HEK293T (cell line): ENCODE data around the gene AADACL4.

Experiments used
- CTCF ChIA-PET: fragments of 350-600 bp; formaldehyde crosslinking; extraction: SDS; loops from one replicate; lab custom pipeline; 2021; ENCODE audit warnings: antibody characterized with exemption, inconsistent platforms; lab: Yijun Ruan, JAX
- POLR2A ChIA-PET: fragments of 350-600 bp; formaldehyde crosslinking; extraction: SDS; loops from one replicate; lab custom pipeline; 2020; ENCODE audit warnings: antibody characterized with exemption, inconsistent platforms; lab: Yijun Ruan, JAX
- DNase-seq: peaks from one replicate; pipeline ENCODE4 v3.0.0; 2012; ENCODE audit warnings: mixed read lengths; ENCODE audit errors: extremely low spot score
- ARNT ChIP-seq: fragments of 450-650 bp; IDR thresholded peaks from 2 replicates; pipeline ENCODE4 v1.6.1; 2017; ENCODE audit warnings: mild to moderate bottlenecking
- BHLHE40 ChIP-seq: fragments of 450-650 bp; IDR thresholded peaks from 2 replicates; pipeline ENCODE4 v1.6.1; 2016; ENCODE audit warnings: mild to moderate bottlenecking, moderate library complexity, borderline replicate concordance
- CTBP1 ChIP-seq: fragments of 450-650 bp; IDR thresholded peaks from 2 replicates; pipeline ENCODE4 v1.6.1; 2016; ENCODE audit warnings: borderline replicate concordance
- ELF4 ChIP-seq: fragments of 450-650 bp; IDR thresholded peaks from 2 replicates; pipeline ENCODE4 v1.6.1; 2017; ENCODE audit warnings: antibody characterized with exemption
- FOXA1 ChIP-seq: fragments of 450-650 bp; IDR thresholded peaks from 2 replicates; pipeline ENCODE4 v1.6.1; 2016; ENCODE audit warnings: mild to moderate bottlenecking
- FOXK2 ChIP-seq: fragments of 450-650 bp; IDR thresholded peaks from 2 replicates; pipeline ENCODE4 v1.6.1; 2016; ENCODE audit warnings: mild to moderate bottlenecking
- FOXM1 ChIP-seq: fragments of 450-650 bp; IDR thresholded peaks from 2 replicates; pipeline ENCODE4 v1.6.1; 2017; ENCODE audit warnings: mild to moderate bottlenecking, borderline replicate concordance
- HDGF ChIP-seq: fragments of 450-650 bp; IDR thresholded peaks from 2 replicates; pipeline ENCODE4 v1.6.1; 2017; ENCODE audit warnings: antibody characterized with exemption, borderline replicate concordance
- L3MBTL2 ChIP-seq: fragments of 450-650 bp; conservative IDR thresholded peaks from 2 replicates; pipeline ENCODE4 v1.6.1; 2016; ENCODE audit warnings: mild to moderate bottlenecking
- LEF1 ChIP-seq: fragments of 450-650 bp; IDR thresholded peaks from 2 replicates; pipeline ENCODE4 v1.6.1; 2017; ENCODE audit warnings: mild to moderate bottlenecking, borderline replicate concordance
- NFRKB ChIP-seq: fragments of 450-650 bp; IDR thresholded peaks from 2 replicates; pipeline ENCODE4 v1.6.1; 2016; ENCODE audit warnings: mild to moderate bottlenecking, moderate library complexity
- SP1 ChIP-seq: fragments of 450-650 bp; IDR thresholded peaks from 2 replicates; pipeline ENCODE4 v1.6.1; 2017
- SUZ12 ChIP-seq: fragments of 450-650 bp; IDR thresholded peaks from 2 replicates; pipeline ENCODE4 v1.6.1; 2016; ENCODE audit warnings: mild to moderate bottlenecking
- TARDBP ChIP-seq: fragments of 450-650 bp; IDR thresholded peaks from 2 replicates; pipeline ENCODE4 v1.6.1; 2016
- ZNF384 ChIP-seq: fragments of 450-650 bp; IDR thresholded peaks from 2 replicates; pipeline ENCODE4 v1.6.1; 2016
- TF ChIP-seq, protein P1 (sequence below): fragments of 450-650 bp; IDR thresholded peaks from 2 replicates; pipeline ENCODE4 v1.6.1; 2016

The AADACL4 gene

DNA sequence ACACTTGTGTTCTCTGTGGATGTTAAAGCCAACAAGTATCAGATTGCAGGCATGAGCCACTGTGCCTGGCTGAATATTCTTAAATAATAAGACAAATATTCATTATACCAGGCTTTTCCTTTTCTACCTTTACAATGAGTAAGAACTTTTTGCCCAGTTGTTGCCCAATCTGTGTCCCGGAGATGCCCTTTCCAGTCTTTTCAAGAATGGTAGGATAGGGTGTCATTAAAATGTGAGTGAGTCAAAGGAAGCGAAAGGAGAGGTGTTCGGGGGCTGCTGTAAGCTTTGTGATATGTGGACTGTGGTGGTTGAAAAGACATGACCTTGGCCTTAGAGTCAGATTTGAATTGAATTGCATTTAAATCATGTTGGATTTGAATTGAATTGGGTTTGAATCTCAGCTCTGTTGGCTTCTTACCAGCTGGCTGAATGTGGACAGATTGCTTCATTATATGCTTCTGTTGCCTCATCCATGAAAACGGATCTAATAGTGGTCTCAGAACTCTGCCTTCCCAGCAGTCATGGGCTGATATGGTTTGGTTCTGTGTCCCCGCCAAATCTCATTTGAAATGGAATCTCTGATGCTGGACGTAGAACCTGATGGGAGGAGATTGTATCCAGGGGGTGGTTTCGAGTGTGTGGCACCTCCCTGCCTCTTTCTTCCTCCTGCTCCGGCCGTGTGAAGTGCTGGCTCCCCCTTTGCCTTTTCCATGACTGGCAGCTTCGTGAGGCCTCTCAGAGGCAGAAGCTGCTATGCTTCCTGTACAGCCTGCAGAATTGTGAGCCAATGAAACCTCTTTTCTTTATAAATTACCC is 49.3 kb downstream of the AADACL4 start:
- ChIA-PET CTCF (no interaction called here), POLR2A (no interaction called here)
- TF ChIP-seq ARNT: no peak
- TF ChIP-seq TARDBP: no peak
- DNase-seq: no peak

DNA sequence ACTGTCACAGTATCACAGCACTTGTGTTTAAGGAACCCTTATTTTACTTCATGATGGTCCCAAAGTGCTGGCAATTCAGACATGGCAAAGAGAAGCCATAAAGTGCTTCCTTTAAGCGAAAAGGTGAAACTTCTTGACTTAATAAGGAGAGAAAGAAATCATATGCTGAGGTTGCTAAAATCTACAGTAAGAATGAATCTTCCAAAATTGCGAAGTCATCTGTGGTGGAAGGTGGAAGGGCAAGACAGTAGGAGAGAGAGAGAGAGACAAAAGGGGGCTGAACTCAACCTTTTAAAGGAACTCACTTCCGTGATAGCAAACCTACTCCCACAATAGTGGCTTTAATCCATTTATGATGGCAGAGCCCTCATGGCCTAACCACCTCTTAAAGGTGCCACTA is 52.8 kb downstream of the AADACL4 start:
- CTCF ChIA-PET: no interaction called here

GRCh38 chr1:12697397-12697796 is 53.5 kb downstream of the AADACL4 start:
- TF ChIP-seq BHLHE40 (no peak), LEF1 (no peak), SP1 (no peak), NFRKB (no peak), CTBP1 (no peak), L3MBTL2 (no peak), ARNT (no peak), HDGF (no peak), FOXK2 (no peak), FOXM1 (no peak), ZNF384 (no peak), TARDBP (no peak)
- TF ChIP-seq, protein P1, sequence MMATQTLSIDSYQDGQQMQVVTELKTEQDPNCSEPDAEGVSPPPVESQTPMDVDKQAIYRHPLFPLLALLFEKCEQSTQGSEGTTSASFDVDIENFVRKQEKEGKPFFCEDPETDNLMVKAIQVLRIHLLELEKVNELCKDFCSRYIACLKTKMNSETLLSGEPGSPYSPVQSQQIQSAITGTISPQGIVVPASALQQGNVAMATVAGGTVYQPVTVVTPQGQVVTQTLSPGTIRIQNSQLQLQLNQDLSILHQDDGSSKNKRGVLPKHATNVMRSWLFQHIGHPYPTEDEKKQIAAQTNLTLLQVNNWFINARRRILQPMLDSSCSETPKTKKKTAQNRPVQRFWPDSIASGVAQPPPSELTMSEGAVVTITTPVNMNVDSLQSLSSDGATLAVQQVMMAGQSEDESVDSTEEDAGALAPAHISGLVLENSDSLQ: no peak
- no peak for DNase-seq
- ChIA-PET POLR2A (no interaction called here), CTCF (no interaction called here)

More for the DNA sequence above, 52.8 kb downstream of the AADACL4 start:
- POLR2A ChIA-PET: no interaction called here
- DNase-seq: no peak
- TF ChIP-seq ELF4: no peak
- TF ChIP-seq, protein P1: no peak
- TF ChIP-seq L3MBTL2: no peak
- TF ChIP-seq CTBP1: no peak
- TF ChIP-seq LEF1: no peak

- no peak for TF ChIP-seq CTBP1
- TF ChIP-seq LEF1: no peak
- no peak for TF ChIP-seq TARDBP
- TF ChIP-seq FOXA1: no peak
- TF ChIP-seq ELF4: no peak
- no peak for TF ChIP-seq FOXK2
- TF ChIP-seq ZNF384: no peak
- no peak for TF ChIP-seq NFRKB
- TF ChIP-seq L3MBTL2: no peak
- POLR2A ChIA-PET: no interaction called here
- DNase-seq: no peak
- CTCF ChIA-PET: no interaction called here
Measured at GRCh38 chr1:12703821-12704451, 60.1 kb downstream of the AADACL4 start.

DNA sequence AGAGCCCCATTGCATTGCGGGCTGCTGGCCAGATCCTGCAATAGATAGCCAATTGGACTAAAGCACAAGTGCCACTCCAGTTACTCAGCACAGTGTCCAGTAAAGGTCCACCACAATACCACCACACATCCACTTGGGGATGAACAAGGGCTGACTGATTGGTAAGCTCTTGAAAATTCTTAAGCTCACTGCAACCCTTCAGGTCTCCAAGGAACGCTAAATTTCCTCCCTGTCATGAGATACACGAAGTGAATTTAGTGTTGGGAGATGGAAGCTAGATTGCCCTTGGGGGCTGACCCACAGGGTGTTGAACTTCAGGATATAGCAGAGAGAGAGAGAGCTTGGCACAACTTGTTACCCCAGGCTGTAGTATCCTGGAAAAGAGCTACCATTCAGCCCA is 62.2 kb downstream of the AADACL4 start:
- TF ChIP-seq SUZ12 (no peak), BHLHE40 (no peak), L3MBTL2 (no peak), ELF4 (no peak), SP1 (no peak), FOXM1 (no peak), CTBP1 (no peak), NFRKB (no peak), LEF1 (no peak), HDGF (no peak), FOXK2 (no peak), ZNF384 (no peak), ARNT (no peak), FOXA1 (no peak), TARDBP (no peak)
- TF ChIP-seq, protein P1: no peak
- CTCF ChIA-PET: no interaction called here
- no peak for DNase-seq
- POLR2A ChIA-PET: no interaction called here

- POLR2A ChIA-PET: no interaction called here
- no peak for TF ChIP-seq BHLHE40
- no peak for TF ChIP-seq SP1
- DNase-seq: no peak
- CTCF ChIA-PET: no interaction called here
Measured at GRCh38 chr1:12708396-12709090, 64.7 kb downstream of the AADACL4 start.
